IMR-90 (cell line): Measurements from ENCODE around the gene NAV2. TPM values are rescaled to one million over a fixed set of nuclear protein-coding genes. Genes with fewer than 3 reads are reported as not detected.

Source experiments
- ATAC-seq: fragments of 200-7000 bp; cut with Tn5 transposase; 2 replicates; pipeline ENCODE4 v1.9.1; 2020; ENCODE audit warnings: low read depth, mild to moderate bottlenecking, moderate library complexity
- BruUV-seq: library from RNA; stranded (reverse); fragments of 400-500 nt; replicated peaks from 2 replicates; lab custom pipeline; 2021; lab: Mats Ljungman, UMichigan
- CTCF ChIA-PET: fragments of 300-600 bp; formaldehyde crosslinking; extraction: SDS; loops from one replicate; lab custom pipeline; 2021; ENCODE audit warnings: antibody characterized with exemption; lab: Yijun Ruan, JAX
- POLR2A ChIA-PET: fragments of 300-600 bp; sonication (Branson Sonifier 250); formaldehyde crosslinking; loops from one replicate; lab custom pipeline; 2022; ENCODE audit warnings: antibody characterized with exemption; ENCODE audit not compliant: unreplicated experiment; lab: Charles Lee
- DNase-seq: peaks from one replicate; pipeline ENCODE4 v3.0.0; 2013
- H2AFZ ChIP-seq: replicated peaks from 2 replicates; pipeline ENCODE3; 2013; ENCODE audit warnings: low read length, mild to moderate bottlenecking; ENCODE audit not compliant: poor library complexity
- H2AK5ac ChIP-seq: 2 replicates; pipeline ENCODE4 v1.6.1; 2013; ENCODE audit warnings: low read depth, low read length, inconsistent platforms
- H2AK9ac ChIP-seq: replicated peaks from 2 replicates; pipeline ENCODE3; 2013; ENCODE audit warnings: mild to moderate bottlenecking, low read depth, low read length, moderate library complexity; ENCODE audit not compliant: poor library complexity
- H2BK120ac ChIP-seq: 2 replicates; pipeline ENCODE4 v1.6.1; 2013; ENCODE audit warnings: low read depth, low read length, inconsistent platforms
- H2BK15ac ChIP-seq: 3 replicates; pipeline ENCODE4 v1.6.1; 2013; ENCODE audit warnings: low read depth, low read length, inconsistent platforms
- H2BK20ac ChIP-seq: 2 replicates; pipeline ENCODE4 v1.6.1; 2013; ENCODE audit warnings: low read depth, mild to moderate bottlenecking, inconsistent platforms, low read length, moderate library complexity
- H2BK5ac ChIP-seq: 2 replicates; pipeline ENCODE4 v1.6.1; 2013; ENCODE audit warnings: mild to moderate bottlenecking, low read depth, low read length, inconsistent platforms; ENCODE audit not compliant: poor library complexity, severe bottlenecking
- H3K14ac ChIP-seq: replicated peaks from 2 replicates; pipeline ENCODE4 v1.6.1; 2013; ENCODE audit warnings: low read depth, low read length, inconsistent platforms
- H3K18ac ChIP-seq: 2 replicates; pipeline ENCODE4 v1.6.1; 2013; ENCODE audit warnings: low read depth, low read length, control low read depth
- H3K23ac ChIP-seq: 2 replicates; pipeline ENCODE4 v1.6.1; 2013; ENCODE audit warnings: low read depth, low read length, inconsistent platforms
- H3K27ac ChIP-seq: 2 replicates; pipeline ENCODE4 v1.5.1; 2013; ENCODE audit warnings: mild to moderate bottlenecking, control low read depth, low read length; ENCODE audit not compliant: insufficient read depth
- H3K27me3 ChIP-seq: 2 replicates; pipeline ENCODE4 v1.6.1; 2013; ENCODE audit warnings: low read length; ENCODE audit not compliant: control insufficient read depth, insufficient read depth
- H3K36me3 ChIP-seq: 2 replicates; pipeline ENCODE4 v1.6.1; 2013; ENCODE audit warnings: low read length, mixed read lengths; ENCODE audit not compliant: control insufficient read depth, insufficient read depth
- H3K4ac ChIP-seq: 2 replicates; pipeline ENCODE4 v1.6.1; 2013; ENCODE audit warnings: low read depth, low read length, inconsistent platforms
- H3K4me1 ChIP-seq: 2 replicates; pipeline ENCODE4 v1.6.1; 2013; ENCODE audit warnings: low read length, mixed read lengths; ENCODE audit not compliant: control insufficient read depth, insufficient read depth
- H3K4me2 ChIP-seq: 2 replicates; pipeline ENCODE4 v1.6.1; 2013; ENCODE audit warnings: low read depth, mild to moderate bottlenecking, control low read depth, low read length, moderate library complexity
- H3K4me3 ChIP-seq: 2 replicates; pipeline ENCODE4 v1.5.1; 2013; ENCODE audit warnings: low read depth, mild to moderate bottlenecking, control low read depth, low read length, moderate library complexity; ENCODE audit not compliant: insufficient read depth
- H3K56ac ChIP-seq: 2 replicates; pipeline ENCODE4 v1.6.1; 2013; ENCODE audit warnings: low read length, inconsistent platforms; ENCODE audit not compliant: insufficient read depth; ENCODE audit errors: extremely low read depth
- H3K79me1 ChIP-seq, 2 experiments: 2 replicates each; pipeline ENCODE4 v1.6.1; 2013; ENCODE audit warnings: low read length in 2 of 2, inconsistent platforms in 1 of 2, low read depth in 1 of 2
- H3K9ac ChIP-seq: 2 replicates; pipeline ENCODE4 v1.6.1; 2013; ENCODE audit warnings: low read depth, low read length, control low read depth
- H3K9me1 ChIP-seq: 2 replicates; pipeline ENCODE4 v1.6.1; 2013; ENCODE audit warnings: low read length, inconsistent platforms; ENCODE audit not compliant: insufficient read depth
- H3K9me3 ChIP-seq: 2 replicates; pipeline ENCODE4 v1.6.1; 2013; ENCODE audit warnings: low read length; ENCODE audit not compliant: control insufficient read depth, insufficient read depth
- H4K20me1 ChIP-seq: 2 replicates; pipeline ENCODE4 v1.6.1; 2013; ENCODE audit warnings: low read length, inconsistent platforms; ENCODE audit not compliant: insufficient read depth
- H4K5ac ChIP-seq: 2 replicates; pipeline ENCODE4 v1.6.1; 2013; ENCODE audit warnings: mild to moderate bottlenecking, low read depth, low read length, control low read depth
- H4K8ac ChIP-seq, 2 experiments: 2 replicates each; pipeline ENCODE4 v1.6.1; 2013; ENCODE audit warnings: low read depth in 2 of 2, low read length in 2 of 2, control low read depth in 1 of 2, inconsistent platforms in 1 of 2
- H4K91ac ChIP-seq: 2 replicates; pipeline ENCODE4 v1.6.1; 2013; ENCODE audit warnings: low read depth, low read length, inconsistent platforms; ENCODE audit not compliant: insufficient read depth
- BHLHE40 ChIP-seq: fragments of 150-350 bp; IDR thresholded peaks from 2 replicates; pipeline ENCODE4 v1.6.1; 2016; ENCODE audit warnings: mild to moderate bottlenecking, low read depth, low read length
- CEBPB ChIP-seq: IDR thresholded peaks from 2 replicates; pipeline ENCODE4 v1.6.1; 2012; ENCODE audit warnings: low read depth, low read length, improper control_type of control experiment
- CHD1 ChIP-seq: IDR thresholded peaks from 2 replicates; pipeline ENCODE4 v1.6.1; 2012; ENCODE audit warnings: low read depth, low read length, improper control_type of control experiment
- FOS ChIP-seq: fragments of 150-350 bp; IDR thresholded peaks from 2 replicates; pipeline ENCODE4 v1.6.1; 2016; ENCODE audit warnings: low read depth, low read length
- MAZ ChIP-seq: IDR thresholded peaks from 2 replicates; pipeline ENCODE4 v1.6.1; 2012; ENCODE audit warnings: low read depth, mild to moderate bottlenecking, low read length, improper control_type of control experiment, moderate library complexity, borderline replicate concordance
- MXI1 ChIP-seq: IDR thresholded peaks from 2 replicates; pipeline ENCODE4 v1.6.1; 2012; ENCODE audit warnings: low read depth, mild to moderate bottlenecking, low read length, moderate library complexity, borderline replicate concordance
- NFE2L2 ChIP-seq: fragments of 150-350 bp; IDR thresholded peaks from 2 replicates; pipeline ENCODE4 v1.6.1; 2016; ENCODE audit warnings: low read depth, mild to moderate bottlenecking, low read length
- POLR2A ChIP-seq: IDR thresholded peaks from 2 replicates; pipeline ENCODE4 v1.6.1; 2012; ENCODE audit warnings: mild to moderate bottlenecking, low read depth, low read length
- RAD21 ChIP-seq: IDR thresholded peaks from 2 replicates; pipeline ENCODE4 v1.6.1; 2012; ENCODE audit warnings: low read length, improper control_type of control experiment
- RCOR1 ChIP-seq: IDR thresholded peaks from 2 replicates; pipeline ENCODE4 v1.6.1; 2012; ENCODE audit warnings: mild to moderate bottlenecking, low read length, improper control_type of control experiment; ENCODE audit not compliant: insufficient replicate concordance
- RFX5 ChIP-seq: IDR thresholded peaks from 2 replicates; pipeline ENCODE4 v1.8.0; 2012; ENCODE audit warnings: low read depth, mild to moderate bottlenecking, low read length, moderate library complexity
- WGBS, 2 experiments: methylation state at CpG; one replicate each; pipeline versions ENCODE4 v1.1.5 to v1.1.7; 2013; ENCODE audit warnings: missing lambda C conversion rate in 2 of 2; ENCODE audit not compliant: insufficient read length in 1 of 2; ENCODE audit errors: extremely low coverage in 2 of 2; 5-methylcytosine and 5-hydroxymethylcytosine counted together
- dilution Hi-C: fragments of 300-500 bp; cut with HindIII; formaldehyde crosslinking; loops from one replicate; pipeline ENCODE4 v1.14.3; 2018; ENCODE audit warnings: low sequenced_read_pairs; ENCODE audit not compliant: unreplicated experiment
- in situ Hi-C: fragments of 300-500 bp; cut with MboI; formaldehyde crosslinking; loops from 3 replicates; pipeline ENCODE4 v1.14.3; 2019; ENCODE audit warnings: low sequenced_read_pairs, inconsistent platforms, mixed read lengths
- intact Hi-C: fragments of 100-400 bp; cut with micrococcal nuclease; formaldehyde crosslinking; loops from 2 replicates; pipeline ENCODE4 v1.10.0; 2022
- polyA plus RNA-seq, 3 experiments: library from polyadenylated mRNA; depleted of rRNA; stranded (reverse); fragments of >200 nt; gene quantifications; 2 replicates each; pipeline ENCODE4 v1.2.3, GENCODE V29; 2012; ENCODE audit warnings: low replicate concordance in 1 of 3
- total RNA-seq: library from RNA; depleted of rRNA; stranded (reverse); fragments of >200 nt; gene quantifications from 2 replicates; pipeline ENCODE4 v1.2.3, GENCODE V29; 2012
- TF ChIP-seq, protein P1 (sequence below): fragments of 150-350 bp; IDR thresholded peaks from 2 replicates; pipeline ENCODE4 v1.6.1; 2016; ENCODE audit warnings: low read depth, mild to moderate bottlenecking, low read length, moderate library complexity, borderline replicate concordance
- TF ChIP-seq, protein P2 (sequence below): conservative IDR thresholded peaks from 2 replicates; pipeline ENCODE4 v1.5.1; 2012; ENCODE audit warnings: mild to moderate bottlenecking, low read depth, low read length, improper control_type of control experiment
- TF ChIP-seq, protein P3 (sequence below): fragments of 150-350 bp; IDR thresholded peaks from 2 replicates; pipeline ENCODE4 v1.6.1; 2017; ENCODE audit warnings: mild to moderate bottlenecking, antibody characterized with exemption, low read length, low read depth

NAV2 gene
- total and polyA plus RNA-seq, 2 of the 4 experiments (the other 2 are of a cell fraction), result 4.5 to 12.6 TPM

GRCh38 chr11:20127671-20128527 is 415.3 kb downstream of the NAV2 start:
- H3K27ac ChIP-seq, result no peak overlapping the region
- no peak overlapping the region for H3K9ac ChIP-seq
- DNase-seq (peak; percentile 69), ATAC-seq (peak; percentile 82)
- no peak overlapping the region for H2BK120ac ChIP-seq
- H2BK15ac ChIP-seq, result no peak overlapping the region
- no peak overlapping the region for H2BK5ac ChIP-seq
- H3K36me3 ChIP-seq, result no peaks in the 10 kb centered on the region
- H4K5ac ChIP-seq, result no peak overlapping the region
- no TSS peak for BruUV-seq
- H3K4me1 ChIP-seq, result no peaks in the 10 kb centered on the region
- no peak overlapping the region for H3K14ac ChIP-seq
- no peak overlapping the region; the same call in 1 of the 2 replicates for H3K23ac ChIP-seq
- no peak overlapping the region for H2AK5ac ChIP-seq
- no peak overlapping the region for H4K91ac ChIP-seq
- H3K79me1 ChIP-seq, result no peaks in the 10 kb centered on the region
- no peaks in the 10 kb centered on the region for H4K20me1 ChIP-seq
- H3K4me2 ChIP-seq, result no peak overlapping the region
- H3K9me3 ChIP-seq, result no peaks in the 10 kb centered on the region
- H2AFZ ChIP-seq, result peak overlapping the region; percentile 62
- in situ Hi-C loops (loop anchor here (5.0 to 25.0 kb wide), 4 partner anchors 181 to 816 kb away; no protein-coding TSS in a partner anchor), intact Hi-C loops (loop anchor here (1.0 kb wide), 3 partner anchors 177 to 482 kb away; no protein-coding TSS in a partner anchor), dilution Hi-C loops (no loop called here)
- no peak overlapping the region for H2AK9ac ChIP-seq
- no peak overlapping the region for H3K56ac ChIP-seq
- ChIA-PET CTCF (interaction anchor here (0.6 to 2.2 kb wide), 21 partner anchors 10 to 239 kb away, joined by 3 to 21 read pairs (median 3); no protein-coding TSS in a partner anchor), POLR2A (interaction anchor here (0.5 kb wide), 1 partner anchor 192 kb away, joined by 4 read pairs; no protein-coding TSS in a partner anchor)
- no peak overlapping the region for H4K8ac ChIP-seq
- no peaks in the 10 kb centered on the region for H3K9me1 ChIP-seq
- no peak overlapping the region for H3K4ac ChIP-seq
- H2BK20ac ChIP-seq, result no peak overlapping the region
- H3K18ac ChIP-seq, result no peak overlapping the region
- WGBS, 2 experiments, result 84% methylated on average over 10 of the region's 16 CpGs; no CpG with 5 or more reads in 1 of the 2 experiments
- H3K4me3 ChIP-seq, result no peak overlapping the region
- H3K27me3 ChIP-seq, result no peaks in the 10 kb centered on the region; the same call in 1 of the 2 replicates
- TF ChIP-seq MAZ (no peak), BHLHE40 (no peak), FOS (no peak), CHD1 (no peak), NFE2L2 (no peak), RAD21 (peak; percentile 88), POLR2A (no peak), RFX5 (no peak), MXI1 (no peak), RCOR1 (no peak), CEBPB (no peak)
- TF ChIP-seq, protein P1, sequence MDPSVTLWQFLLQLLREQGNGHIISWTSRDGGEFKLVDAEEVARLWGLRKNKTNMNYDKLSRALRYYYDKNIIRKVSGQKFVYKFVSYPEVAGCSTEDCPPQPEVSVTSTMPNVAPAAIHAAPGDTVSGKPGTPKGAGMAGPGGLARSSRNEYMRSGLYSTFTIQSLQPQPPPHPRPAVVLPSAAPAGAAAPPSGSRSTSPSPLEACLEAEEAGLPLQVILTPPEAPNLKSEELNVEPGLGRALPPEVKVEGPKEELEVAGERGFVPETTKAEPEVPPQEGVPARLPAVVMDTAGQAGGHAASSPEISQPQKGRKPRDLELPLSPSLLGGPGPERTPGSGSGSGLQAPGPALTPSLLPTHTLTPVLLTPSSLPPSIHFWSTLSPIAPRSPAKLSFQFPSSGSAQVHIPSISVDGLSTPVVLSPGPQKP, result no peak
- TF ChIP-seq, protein P2, sequence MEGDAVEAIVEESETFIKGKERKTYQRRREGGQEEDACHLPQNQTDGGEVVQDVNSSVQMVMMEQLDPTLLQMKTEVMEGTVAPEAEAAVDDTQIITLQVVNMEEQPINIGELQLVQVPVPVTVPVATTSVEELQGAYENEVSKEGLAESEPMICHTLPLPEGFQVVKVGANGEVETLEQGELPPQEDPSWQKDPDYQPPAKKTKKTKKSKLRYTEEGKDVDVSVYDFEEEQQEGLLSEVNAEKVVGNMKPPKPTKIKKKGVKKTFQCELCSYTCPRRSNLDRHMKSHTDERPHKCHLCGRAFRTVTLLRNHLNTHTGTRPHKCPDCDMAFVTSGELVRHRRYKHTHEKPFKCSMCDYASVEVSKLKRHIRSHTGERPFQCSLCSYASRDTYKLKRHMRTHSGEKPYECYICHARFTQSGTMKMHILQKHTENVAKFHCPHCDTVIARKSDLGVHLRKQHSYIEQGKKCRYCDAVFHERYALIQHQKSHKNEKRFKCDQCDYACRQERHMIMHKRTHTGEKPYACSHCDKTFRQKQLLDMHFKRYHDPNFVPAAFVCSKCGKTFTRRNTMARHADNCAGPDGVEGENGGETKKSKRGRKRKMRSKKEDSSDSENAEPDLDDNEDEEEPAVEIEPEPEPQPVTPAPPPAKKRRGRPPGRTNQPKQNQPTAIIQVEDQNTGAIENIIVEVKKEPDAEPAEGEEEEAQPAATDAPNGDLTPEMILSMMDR, result peak; percentile 87
- TF ChIP-seq, protein P3, sequence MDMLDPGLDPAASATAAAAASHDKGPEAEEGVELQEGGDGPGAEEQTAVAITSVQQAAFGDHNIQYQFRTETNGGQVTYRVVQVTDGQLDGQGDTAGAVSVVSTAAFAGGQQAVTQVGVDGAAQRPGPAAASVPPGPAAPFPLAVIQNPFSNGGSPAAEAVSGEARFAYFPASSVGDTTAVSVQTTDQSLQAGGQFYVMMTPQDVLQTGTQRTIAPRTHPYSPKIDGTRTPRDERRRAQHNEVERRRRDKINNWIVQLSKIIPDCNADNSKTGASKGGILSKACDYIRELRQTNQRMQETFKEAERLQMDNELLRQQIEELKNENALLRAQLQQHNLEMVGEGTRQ, result no peak
